GM19438 (cell line): ENCODE measurements around the gene CSNK1E.
"Not testable (repeated sequence)": the region's sequence is repeated elsewhere in the genome, so short reads cannot be mapped to it uniquely, and the experiment has no call there.

Source experiments
- ATAC-seq: cut with Tn5 transposase; IDR thresholded peaks from one replicate; pipeline ENCODE4 v1.9.1; 2021; ENCODE audit warnings: low read depth; ENCODE audit not compliant: unreplicated experiment

The CSNK1E gene

DNA sequence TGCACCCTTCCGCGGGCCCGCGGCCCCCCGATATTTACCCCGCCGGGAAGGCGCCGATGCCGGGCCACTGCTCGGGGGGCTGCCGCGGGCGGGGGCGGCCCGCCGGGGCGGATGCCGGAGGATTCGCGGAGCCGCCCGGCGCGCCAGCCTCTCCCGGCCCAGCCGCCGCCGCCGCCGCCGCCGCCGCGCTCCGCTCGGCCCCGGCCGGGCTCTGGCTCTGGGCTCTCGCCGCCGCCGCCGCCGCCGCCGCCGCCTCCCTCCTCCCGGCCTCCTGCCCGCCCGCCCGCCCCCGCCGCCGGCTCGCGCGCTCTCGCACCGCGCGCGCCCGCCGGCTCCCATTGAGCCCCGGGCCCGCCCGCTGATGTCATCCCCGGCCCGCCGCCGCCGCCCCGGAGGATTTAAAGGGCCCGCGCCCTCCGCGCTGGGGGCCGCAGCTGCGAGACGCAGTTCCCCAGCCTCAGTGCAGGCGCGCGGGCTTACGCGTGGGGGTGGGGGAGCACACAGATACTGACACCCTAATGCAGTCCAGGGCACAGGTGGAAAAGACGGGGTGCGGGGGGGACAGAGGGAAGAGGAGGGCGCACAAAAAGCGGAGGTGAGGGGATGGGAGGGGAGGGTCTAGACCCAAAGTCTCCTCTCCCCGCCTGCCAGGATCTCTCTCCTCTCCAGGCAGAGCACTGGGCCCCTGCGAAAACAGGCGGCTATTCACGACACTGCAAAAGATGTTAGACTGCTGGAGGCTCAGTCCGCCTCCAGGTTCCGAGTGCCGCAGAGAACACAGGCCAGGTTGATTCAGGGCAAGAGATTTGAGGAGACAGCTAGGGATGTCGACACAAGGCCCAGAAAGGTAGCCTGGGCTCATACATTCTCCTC is at the start of gene CSNK1E:
TSS of gene CSNK1E (minus strand) at position 312 of the 873 bp plus-strand sequence. CDS start 3,276 bp downstream, outside the sequence.
- peak; percentile 40 for ATAC-seq

DNA sequence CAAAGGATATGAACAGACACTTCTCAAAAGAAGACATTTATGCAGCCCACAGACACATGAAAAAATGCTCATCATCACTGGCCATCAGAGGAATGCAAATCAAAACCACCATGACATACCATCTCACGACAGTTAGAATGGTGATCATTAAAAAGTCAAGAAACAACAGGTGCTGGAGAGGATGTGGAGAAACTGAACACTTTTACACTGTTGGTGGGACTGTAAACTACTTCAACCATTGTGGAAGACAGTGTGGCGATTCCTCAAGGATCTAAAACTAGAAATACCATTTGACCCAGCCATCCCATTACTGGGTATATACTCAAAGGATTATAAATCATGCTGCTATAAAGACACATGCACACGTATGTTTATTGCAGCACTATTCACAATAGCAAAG is 48.6 kb upstream of the CSNK1E start:
- ATAC-seq: not testable (repeated sequence)

DNA sequence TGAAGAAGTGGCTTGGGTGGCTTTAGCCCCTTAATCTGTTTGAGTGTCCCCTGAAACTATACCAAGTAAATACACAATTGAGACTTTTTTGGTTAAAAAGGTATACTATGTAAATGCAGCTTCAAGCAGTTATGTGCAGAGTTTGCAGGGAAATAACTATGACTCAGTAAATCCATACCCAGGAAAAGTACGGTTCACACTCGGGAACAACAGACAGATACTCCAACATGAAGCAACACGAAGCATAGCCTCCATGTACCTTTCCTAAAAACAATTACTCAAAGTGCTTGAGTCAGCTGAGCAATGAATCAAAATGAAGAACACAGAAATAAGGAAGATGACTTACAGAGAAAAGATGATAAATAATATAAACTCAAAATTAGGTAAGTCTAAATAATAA is 47.9 kb upstream of the CSNK1E start:
- ATAC-seq: not testable (repeated sequence)

DNA sequence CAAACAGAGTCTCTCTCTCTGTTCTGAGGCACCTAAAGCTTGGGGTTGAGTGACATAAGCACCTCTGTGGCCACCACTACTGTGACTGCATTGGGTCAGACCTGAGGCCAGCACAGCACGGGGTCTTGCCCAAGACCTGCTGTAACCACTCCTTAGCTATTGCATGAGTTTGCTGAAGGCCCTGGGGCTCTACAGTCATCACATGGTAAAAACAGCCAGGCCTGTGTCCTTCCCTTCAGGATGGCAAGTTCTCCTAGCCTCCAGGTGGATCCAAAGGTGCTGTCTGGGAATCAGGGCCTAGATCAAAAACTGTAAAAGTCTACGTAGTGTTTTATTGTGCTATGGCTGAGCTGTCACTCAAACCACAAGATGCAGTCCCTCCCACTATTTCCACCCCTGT is 43.3 kb upstream of the CSNK1E start:
- not testable (repeated sequence) for ATAC-seq

DNA sequence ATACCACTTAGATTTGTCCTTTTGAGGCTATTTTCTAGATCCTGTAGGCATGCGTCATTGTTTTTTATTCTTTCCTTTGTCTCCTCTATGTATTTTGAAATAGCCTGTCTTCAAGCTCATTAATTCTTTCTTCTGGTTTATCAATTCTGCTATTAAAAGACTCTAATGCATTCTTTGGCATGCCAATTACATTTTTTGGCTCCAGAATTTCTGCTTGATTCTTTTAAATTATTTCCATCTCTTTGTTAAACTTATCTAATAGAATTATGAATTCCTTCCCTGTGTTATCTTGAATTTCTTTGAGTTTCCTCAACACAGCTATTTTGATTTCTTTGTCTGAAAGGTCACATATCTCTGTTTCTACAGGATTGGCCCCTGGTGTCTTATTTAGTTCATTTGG is 42.6 kb upstream of the CSNK1E start:
- ATAC-seq: not testable (repeated sequence)

- not testable (repeated sequence) for ATAC-seq
Measured at GRCh38 chr22:38357971-38358370, 40.7 kb upstream of the CSNK1E start.

DNA sequence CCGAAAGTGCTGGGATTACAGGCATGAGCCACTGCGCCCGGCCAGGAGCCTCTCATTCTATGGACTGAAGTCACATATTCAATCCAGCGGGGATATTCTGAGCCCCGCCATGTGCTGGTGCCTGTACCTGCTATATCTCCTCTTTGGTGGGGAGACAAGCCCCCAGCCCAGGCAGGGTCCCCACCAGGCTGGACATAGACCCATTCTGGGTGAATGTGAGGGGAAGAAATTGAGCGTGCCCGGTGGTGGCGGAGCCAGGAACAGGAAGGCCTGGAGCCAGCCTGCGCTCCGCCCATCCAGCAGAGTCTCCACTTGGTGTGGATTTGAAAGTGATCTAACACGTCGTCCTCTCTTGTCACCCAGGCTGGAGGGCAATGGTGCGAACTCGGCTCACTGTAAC is 38.0 kb upstream of the CSNK1E start:
- no peak for ATAC-seq

DNA sequence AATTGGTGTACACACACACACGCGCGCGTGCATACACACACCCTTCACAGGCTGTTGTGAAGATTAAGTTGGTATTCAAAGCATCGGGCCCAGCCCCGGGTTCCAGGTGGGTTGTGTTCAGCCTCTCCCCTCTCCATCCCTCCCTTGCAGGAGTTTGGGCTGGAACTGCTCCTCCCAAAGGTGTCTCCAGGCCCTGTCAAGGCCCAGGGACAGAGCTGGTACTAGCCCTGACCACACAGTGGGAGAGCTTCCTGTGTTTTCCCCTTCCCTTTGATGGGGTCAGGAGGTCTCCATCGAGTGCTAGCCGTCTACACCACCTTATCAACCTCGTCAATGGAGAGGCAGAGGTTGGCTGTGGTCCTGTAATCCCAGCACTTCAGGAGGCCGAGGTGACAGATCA is 36.5 kb upstream of the CSNK1E start:
- ATAC-seq: no peak

- ATAC-seq: no peak
Measured at GRCh38 chr22:38353142-38353629, 36.0 kb upstream of the CSNK1E start.

DNA sequence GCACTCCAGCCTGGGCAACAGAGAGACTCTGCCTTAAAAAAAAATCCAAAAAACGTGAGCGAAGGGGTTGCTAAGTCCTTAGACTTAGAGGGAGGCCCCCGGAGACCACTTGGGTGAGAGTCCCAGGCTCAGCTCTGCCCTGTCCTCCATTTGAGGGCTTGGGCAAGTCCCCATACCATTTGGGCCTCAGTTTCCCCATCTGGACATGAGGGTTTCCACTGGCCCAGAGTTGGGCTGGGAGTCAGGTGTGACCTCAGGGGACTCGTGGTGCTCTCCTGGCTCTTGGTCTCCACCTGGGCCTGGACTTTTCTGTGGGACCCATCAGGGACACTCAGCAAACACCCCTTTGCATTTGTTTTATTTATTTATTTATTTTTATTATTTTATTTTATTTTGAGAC is 35.2 kb upstream of the CSNK1E start:
- ATAC-seq: no peak

- ATAC-seq: no peak
Measured at GRCh38 chr22:38350444-38351359, 33.5 kb upstream of the CSNK1E start.

- ATAC-seq: no peak
Measured at GRCh38 chr22:38348751-38349496, 31.7 kb upstream of the CSNK1E start.

GRCh38 chr22:38347944-38348750 is 30.9 kb upstream of the CSNK1E start:
- no peak for ATAC-seq

- ATAC-seq: no peak
Measured at GRCh38 chr22:38347181-38347943, 30.1 kb upstream of the CSNK1E start.

DNA sequence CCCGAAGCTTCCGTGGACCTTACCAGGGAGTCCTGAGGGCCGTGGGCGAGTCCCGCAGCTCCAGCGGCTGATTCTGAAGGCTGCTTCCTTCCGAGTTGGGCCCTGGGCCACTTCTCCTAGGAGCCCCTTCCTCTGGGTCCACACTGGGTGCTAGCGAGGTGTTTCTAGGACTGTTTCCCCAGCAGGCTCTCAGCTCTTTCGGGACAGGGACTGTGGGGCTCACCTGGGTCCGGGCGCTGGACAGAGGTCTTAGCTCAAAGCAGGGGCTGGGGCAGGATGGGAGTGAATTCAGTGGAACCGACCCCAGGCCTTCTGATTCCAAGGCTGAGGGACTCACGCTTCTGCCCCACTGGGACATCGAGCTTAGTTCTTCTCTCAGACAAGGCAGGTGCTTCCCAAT is 29.3 kb upstream of the CSNK1E start:
- no peak for ATAC-seq

DNA sequence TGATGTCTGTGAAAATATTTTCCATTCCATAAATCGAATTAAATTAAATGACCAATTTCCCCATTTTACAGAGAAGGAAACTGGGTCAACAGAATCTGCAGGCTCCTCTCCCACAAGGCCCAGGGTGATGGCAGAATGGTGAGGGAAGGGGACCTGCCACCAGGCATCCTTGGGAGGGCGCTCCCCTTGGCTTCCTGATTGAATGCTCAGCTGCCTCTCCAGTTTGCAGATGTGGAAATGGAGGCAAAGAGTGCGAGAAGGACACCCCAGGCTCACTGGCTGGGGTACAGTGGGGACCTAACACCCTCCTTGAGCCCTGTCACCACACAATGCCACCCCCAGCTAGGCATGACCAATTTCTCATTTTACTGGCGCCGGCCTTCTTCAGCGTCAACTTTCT is 28.5 kb upstream of the CSNK1E start:
- ATAC-seq: no peak

- not testable (repeated sequence) for ATAC-seq
Measured at GRCh38 chr22:38339893-38340292, 22.7 kb upstream of the CSNK1E start.

DNA sequence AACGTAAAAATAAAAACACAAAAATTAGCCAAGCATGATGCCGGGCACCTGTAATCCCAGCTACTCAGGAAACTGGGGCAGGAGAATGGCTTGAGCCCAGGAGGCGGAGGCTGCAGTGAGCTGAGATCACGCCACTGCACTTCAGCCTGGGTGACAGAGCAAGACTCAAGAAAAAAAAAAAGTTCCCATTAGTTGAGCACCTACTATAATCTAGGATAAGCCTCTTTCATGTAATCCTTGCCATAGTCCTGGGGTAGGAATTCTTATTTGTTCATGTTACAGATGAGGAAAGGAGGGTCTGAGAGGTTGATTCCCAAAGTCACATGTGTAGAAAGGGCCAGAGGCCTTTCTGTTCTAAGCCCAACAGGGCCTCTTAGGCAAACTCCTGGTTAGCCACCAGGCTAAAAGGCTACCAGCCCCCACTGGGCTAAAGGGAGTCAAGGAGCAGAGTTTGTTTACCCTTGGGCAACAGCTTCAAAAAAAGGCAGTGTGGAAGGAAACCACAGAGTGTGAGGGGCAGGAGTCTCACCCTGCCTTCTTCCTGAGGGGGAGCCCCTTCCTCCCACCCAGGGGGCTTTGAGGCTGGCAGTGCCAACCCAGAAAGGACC is 21.6 kb upstream of the CSNK1E start:
- ATAC-seq: no peak

GRCh38 chr22:38336699-38337098 is 19.5 kb upstream of the CSNK1E start:
- ATAC-seq: no peak
